ENCODE data around the gene PAIP2. TPM values are rescaled to one million over a fixed set of nuclear protein-coding genes. Genes with fewer than 3 reads are reported as not detected.
"Not testable (repeated sequence)": the region's sequence is repeated elsewhere in the genome, so short reads cannot be mapped to it uniquely, and the experiment has no call there.

Gene PAIP2
- total RNA-seq, 2 experiments from 2014 or later, result 64.3 to 97.8 TPM

DNA sequence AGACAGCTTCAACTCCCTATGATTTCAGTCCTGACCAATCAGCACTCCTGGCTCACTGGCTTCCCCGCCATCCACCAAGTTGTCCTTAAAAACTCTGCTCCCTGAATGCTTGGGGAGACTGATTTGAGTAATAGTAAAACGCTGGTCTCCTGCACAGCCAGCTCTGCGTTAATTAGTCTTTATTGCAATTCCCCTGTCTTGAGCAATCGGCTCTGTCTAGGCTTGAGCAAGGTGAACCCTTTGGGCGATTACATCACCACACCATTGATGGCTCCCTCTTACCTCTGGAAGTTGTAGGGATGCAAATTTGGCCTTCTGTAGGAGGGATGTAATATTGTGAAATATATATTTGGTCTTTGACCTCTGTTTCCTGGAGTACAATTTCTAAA lies 44.4 kb downstream of the PAIP2 start:
- ChIA-PET CTCF (ENCODE audit: unreplicated experiment) (interaction anchor here (0.9 kb wide), 1 partner anchor 9 kb away, joined by 3 read pairs; no protein-coding TSS in a partner anchor), POLR2A (no interaction called here)
- Histone ChIP-seq H3K4me3 (ENCODE audit: low read depth, low read length, poor library complexity, severe bottlenecking) (peak overlapping the region; percentile 79), H3K79me2 (ENCODE audit: insufficient read depth, low read depth, low read length) (peaks cover 60% of the 10 kb centered on the region), H3K27ac (ENCODE audit: low read depth, low read length, poor library complexity, severe bottlenecking) (peak overlapping the region; percentile 90), H3K9me3 (ENCODE audit: low read length) (no peaks in the 10 kb centered on the region), H3K4me2 (ENCODE audit: low read length) (peak overlapping the region; percentile 99), H3K9me2 (ENCODE audit: insufficient read depth, low read length) (no peaks in the 10 kb centered on the region), H4K20me1 (ENCODE audit: insufficient read depth, low read length) (peaks cover 7% of the 10 kb centered on the region; the same call in 1 of the 2 replicates), H3K4me1 (ENCODE audit: insufficient read depth, low read length, poor library complexity, severe bottlenecking) (peaks cover 77% of the 10 kb centered on the region), H2AFZ (ENCODE audit: low read length) (no peak overlapping the region), H3K36me3 (ENCODE audit: insufficient read depth, low read length) (peaks cover 56% of the 10 kb centered on the region)
- intact Hi-C loops (cut with micrococcal nuclease; ENCODE audit: unreplicated experiment), result no loop called here
- DNase-seq (ENCODE audit: low spot score), result no peak
- TF ChIP-seq EZH2phosphoT487 (IDR thresholded peaks at IDR 0.05; ENCODE audit: borderline replicate concordance, low read depth, low read length), result no peak
- TF ChIP-seq, protein P1, sequence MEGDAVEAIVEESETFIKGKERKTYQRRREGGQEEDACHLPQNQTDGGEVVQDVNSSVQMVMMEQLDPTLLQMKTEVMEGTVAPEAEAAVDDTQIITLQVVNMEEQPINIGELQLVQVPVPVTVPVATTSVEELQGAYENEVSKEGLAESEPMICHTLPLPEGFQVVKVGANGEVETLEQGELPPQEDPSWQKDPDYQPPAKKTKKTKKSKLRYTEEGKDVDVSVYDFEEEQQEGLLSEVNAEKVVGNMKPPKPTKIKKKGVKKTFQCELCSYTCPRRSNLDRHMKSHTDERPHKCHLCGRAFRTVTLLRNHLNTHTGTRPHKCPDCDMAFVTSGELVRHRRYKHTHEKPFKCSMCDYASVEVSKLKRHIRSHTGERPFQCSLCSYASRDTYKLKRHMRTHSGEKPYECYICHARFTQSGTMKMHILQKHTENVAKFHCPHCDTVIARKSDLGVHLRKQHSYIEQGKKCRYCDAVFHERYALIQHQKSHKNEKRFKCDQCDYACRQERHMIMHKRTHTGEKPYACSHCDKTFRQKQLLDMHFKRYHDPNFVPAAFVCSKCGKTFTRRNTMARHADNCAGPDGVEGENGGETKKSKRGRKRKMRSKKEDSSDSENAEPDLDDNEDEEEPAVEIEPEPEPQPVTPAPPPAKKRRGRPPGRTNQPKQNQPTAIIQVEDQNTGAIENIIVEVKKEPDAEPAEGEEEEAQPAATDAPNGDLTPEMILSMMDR (conservative IDR thresholded peaks at IDR 0.05; ENCODE audit: low read length), result no peak
- BruUV-seq (replicated peaks), result TSS peak; percentile 6

DNA sequence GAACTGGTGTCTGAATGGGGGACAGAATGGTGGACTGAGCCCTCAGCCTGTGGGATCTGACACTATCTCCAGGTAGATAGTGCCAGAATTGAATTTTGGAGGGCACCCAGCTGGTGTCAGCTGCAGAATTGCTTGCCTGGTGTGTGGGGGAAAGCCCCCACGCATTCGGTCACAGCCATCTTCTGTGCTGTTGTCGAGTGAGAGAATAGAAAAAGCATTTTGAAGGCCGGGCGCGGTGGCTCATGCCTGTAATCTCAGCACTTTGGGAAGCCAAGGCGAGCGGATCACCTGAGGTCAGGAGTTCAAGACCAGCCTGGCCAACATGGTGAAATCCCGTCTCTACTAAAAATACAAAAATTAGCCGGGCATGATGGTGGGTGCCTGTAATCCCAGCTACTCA lies 45.3 kb downstream of the PAIP2 start:
- peaks cover 64% of the 10 kb centered on the region for H3K79me2 ChIP-seq (ENCODE audit: insufficient read depth, low read depth, low read length)
- BruUV-seq (replicated peaks); DNase-seq (ENCODE audit: low spot score); H3K9me2 ChIP-seq (ENCODE audit: insufficient read depth, low read length); H4K20me1 ChIP-seq (ENCODE audit: insufficient read depth, low read length); intact Hi-C loops (cut with micrococcal nuclease; ENCODE audit: unreplicated experiment); H2AFZ ChIP-seq (ENCODE audit: low read length); H3K9me3 ChIP-seq (ENCODE audit: low read length): not testable (repeated sequence)
- H3K36me3 ChIP-seq (ENCODE audit: insufficient read depth, low read length), result peaks cover 56% of the 10 kb centered on the region
- ChIA-PET POLR2A (interaction anchor here (0.6 to 1.8 kb wide), 3 partner anchors 11 to 176 kb away, joined by 5 to 9 read pairs (median 8); no protein-coding TSS in a partner anchor), CTCF (ENCODE audit: unreplicated experiment) (interaction anchor here (0.9 kb wide), 1 partner anchor 10 kb away, joined by 3 read pairs; no protein-coding TSS in a partner anchor)
- H3K4me3 ChIP-seq (ENCODE audit: low read depth, low read length, poor library complexity, severe bottlenecking), result peak overlapping the region; percentile 79
- peak overlapping the region; percentile 99 for H3K4me2 ChIP-seq (ENCODE audit: low read length)
- peaks cover 81% of the 10 kb centered on the region for H3K4me1 ChIP-seq (ENCODE audit: insufficient read depth, low read length, poor library complexity, severe bottlenecking)
- peak overlapping the region; percentile 90 for H3K27ac ChIP-seq (ENCODE audit: low read depth, low read length, poor library complexity, severe bottlenecking)

DNA sequence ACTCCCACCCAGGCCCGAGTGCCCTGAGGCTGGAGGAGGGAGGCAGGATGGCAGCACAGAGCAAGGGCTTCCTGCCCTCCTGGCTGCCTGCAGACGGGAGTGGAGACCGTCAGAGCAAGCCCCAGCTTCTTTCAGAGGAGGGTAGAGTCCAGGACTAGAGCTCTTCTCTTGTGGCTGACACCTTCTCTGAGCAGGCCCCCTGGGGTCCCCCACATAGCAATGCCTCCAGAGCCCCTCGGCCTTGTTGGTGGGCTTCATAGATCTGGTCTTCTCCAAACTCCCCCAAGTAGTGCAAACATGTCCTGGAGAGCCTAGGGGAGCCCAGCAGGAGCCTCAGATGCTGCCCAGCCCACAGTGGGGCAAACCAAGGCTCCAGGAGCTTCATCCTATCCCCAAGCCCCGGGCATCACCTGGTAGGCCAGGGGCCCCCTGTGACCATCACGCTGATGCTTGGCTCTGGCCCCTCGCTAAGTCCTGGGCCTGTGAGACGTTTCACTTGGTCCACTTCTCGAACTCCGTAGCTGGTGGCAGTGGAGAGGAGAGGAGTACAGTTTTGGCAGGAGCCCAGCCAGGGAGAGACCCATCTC lies 46.0 kb downstream of the PAIP2 start:
- H3K4me2 ChIP-seq (ENCODE audit: low read length), result peak overlapping the region; percentile 99
- intact Hi-C loops (cut with micrococcal nuclease; ENCODE audit: unreplicated experiment), result no loop called here
- peak; percentile 70 for DNase-seq (ENCODE audit: low spot score)
- H3K9me2 ChIP-seq (ENCODE audit: insufficient read depth, low read length), result no peaks in the 10 kb centered on the region
- no peaks in the 10 kb centered on the region for H3K9me3 ChIP-seq (ENCODE audit: low read length)
- POLR2A ChIA-PET, result interaction anchor here (0.6 to 1.8 kb wide), 6 partner anchors 10 to 884 kb away, joined by 3 to 9 read pairs (median 4); partner anchors contain the start of gene MATR3
- peaks cover 64% of the 10 kb centered on the region for H3K79me2 ChIP-seq (ENCODE audit: insufficient read depth, low read depth, low read length)
- CTCF ChIA-PET (ENCODE audit: unreplicated experiment), result no interaction called here
- H3K4me1 ChIP-seq (ENCODE audit: insufficient read depth, low read length, poor library complexity, severe bottlenecking), result peaks cover 73% of the 10 kb centered on the region
- no peak for TF ChIP-seq EZH2phosphoT487 (IDR thresholded peaks at IDR 0.05; ENCODE audit: borderline replicate concordance, low read depth, low read length)
- H4K20me1 ChIP-seq (ENCODE audit: insufficient read depth, low read length), result peaks cover 7% of the 10 kb centered on the region; the same call in 1 of the 2 replicates
- peak overlapping the region; percentile 79 for H3K4me3 ChIP-seq (ENCODE audit: low read depth, low read length, poor library complexity, severe bottlenecking)
- H2AFZ ChIP-seq (ENCODE audit: low read length), result no peak overlapping the region
- H3K27ac ChIP-seq (ENCODE audit: low read depth, low read length, poor library complexity, severe bottlenecking), result peak overlapping the region; percentile 90
- H3K36me3 ChIP-seq (ENCODE audit: insufficient read depth, low read length), result peaks cover 56% of the 10 kb centered on the region
- BruUV-seq (replicated peaks), result no TSS peak
